Neural crest cell (in vitro differentiated cells): ENCODE measurements around the gene MYCT1. TPM values are rescaled to one million over a fixed set of nuclear protein-coding genes. Genes with fewer than 3 reads are reported as not detected.

Source experiments
- DNase-seq: peaks from one replicate; pipeline ENCODE4 v3.0.0; 2021; ENCODE audit warnings: low read depth, mixed read lengths, low spot score
- H3K27ac Mint-ChIP-seq: one replicate; pipeline ENCODE4 v1.8.0; 2021; ENCODE audit warnings: mild to moderate bottlenecking, mixed read lengths; ENCODE audit not compliant: unreplicated experiment
- H3K27me3 Mint-ChIP-seq: 2 replicates; pipeline ENCODE4 v1.8.0; 2021; ENCODE audit warnings: low read depth, mild to moderate bottlenecking, mixed read lengths
- H3K36me3 Mint-ChIP-seq: 2 replicates; pipeline ENCODE4 v1.8.0; 2021; ENCODE audit warnings: low read depth, mild to moderate bottlenecking, mixed read lengths
- H3K4me1 Mint-ChIP-seq: 2 replicates; pipeline ENCODE4 v1.8.0; 2021; ENCODE audit warnings: mixed read lengths
- H3K4me3 Mint-ChIP-seq: one replicate; pipeline ENCODE4 v1.8.0; 2021; ENCODE audit warnings: mild to moderate bottlenecking, mixed read lengths
- H3K9me3 Mint-ChIP-seq: 2 replicates; pipeline ENCODE4 v1.8.0; 2021; ENCODE audit warnings: mixed read lengths
- CTCF ChIP-seq: fragments of 200-600 bp; sonication (generic); conservative IDR thresholded peaks from 2 replicates; pipeline ENCODE4 v1.5.0; 2021; ENCODE audit warnings: antibody characterized with exemption, mild to moderate bottlenecking
- total RNA-seq: library from RNA; stranded (reverse); gene quantifications from 2 replicates; pipeline ENCODE4 v1.2.1, GENCODE V29; 2021

Gene MYCT1
- total RNA-seq, 1 donor from 2014 or later = not detected

- no peak for TF ChIP-seq CTCF
- Mint-ChIP-seq H3K4me1 (no peaks in the 10 kb centered on the region), H3K27me3 (peaks cover 44% of the 10 kb centered on the region), H3K27ac (no peak within 1 kb of the TSS), H3K4me3 (no peak within 1 kb of the TSS), H3K9me3 (no peaks in the 10 kb centered on the region), H3K36me3 (no peaks in the 10 kb centered on the region)
- DNase-seq = peak; percentile 9
Measured at GRCh38 chr6:152750694-152751093, 53.0 kb downstream of the MYCT1 start, which contains the start of gene VIP. TSS of gene VIP (plus strand) at chr6:152750797. CDS start at chr6:152752178, 1,381 bp downstream.

GRCh38 chr6:152765331-152765730 lies 67.6 kb downstream of the MYCT1 start:
- no peaks in the 10 kb centered on the region for H3K36me3 Mint-ChIP-seq
- no peaks in the 10 kb centered on the region for H3K4me1 Mint-ChIP-seq
- peaks cover 14% of the 10 kb centered on the region for H3K27me3 Mint-ChIP-seq
- no peaks in the 10 kb centered on the region for H3K9me3 Mint-ChIP-seq
- no peak for DNase-seq
- no peak for TF ChIP-seq CTCF
- no peak overlapping the region for H3K27ac Mint-ChIP-seq
- no peak overlapping the region for H3K4me3 Mint-ChIP-seq

GRCh38 chr6:152769159-152769558 lies 71.5 kb downstream of the MYCT1 start:
- no peak overlapping the region for H3K27ac Mint-ChIP-seq
- TF ChIP-seq CTCF = no peak
- H3K4me1 Mint-ChIP-seq = no peaks in the 10 kb centered on the region
- no peaks in the 10 kb centered on the region for H3K9me3 Mint-ChIP-seq
- no peaks in the 10 kb centered on the region for H3K36me3 Mint-ChIP-seq
- H3K4me3 Mint-ChIP-seq = no peak overlapping the region
- peaks cover 14% of the 10 kb centered on the region for H3K27me3 Mint-ChIP-seq
- DNase-seq = no peak

- TF ChIP-seq CTCF = no peak
- Mint-ChIP-seq H3K4me1 (no peaks in the 10 kb centered on the region), H3K4me3 (no peak overlapping the region), H3K36me3 (no peaks in the 10 kb centered on the region), H3K9me3 (no peaks in the 10 kb centered on the region), H3K27ac (no peak overlapping the region), H3K27me3 (peaks cover 14% of the 10 kb centered on the region)
- DNase-seq = no peak
Measured at GRCh38 chr6:152769993-152770392, 72.3 kb downstream of the MYCT1 start.

GRCh38 chr6:152771061-152771687 lies 73.5 kb downstream of the MYCT1 start:
- no peak for TF ChIP-seq CTCF
- H3K4me1 Mint-ChIP-seq = no peaks in the 10 kb centered on the region
- DNase-seq = no peak
- H3K27me3 Mint-ChIP-seq = peaks cover 12% of the 10 kb centered on the region
- H3K4me3 Mint-ChIP-seq = no peak overlapping the region
- no peak overlapping the region for H3K27ac Mint-ChIP-seq
- no peaks in the 10 kb centered on the region for H3K36me3 Mint-ChIP-seq
- H3K9me3 Mint-ChIP-seq = no peaks in the 10 kb centered on the region

Other genes with a start within 250 kb of the MYCT1 start
- gene SYNE1, start 60.5 kb upstream of the MYCT1 start, total RNA-seq = 23.6 and 24.9 TPM in 2 replicates
- gene VIP, start 52.9 kb downstream of the MYCT1 start, total RNA-seq = not detected in 2 replicates